ENCODE data around the gene RPS15.
"Not testable (repeated sequence)": the region's sequence is repeated elsewhere in the genome, so short reads cannot be mapped to it uniquely, and the experiment has no call there.

Gene RPS15

GRCh38 chr19:1402411-1403070 is 35.7 kb upstream of the RPS15 start:
- DNase-seq (ENCODE audit: low read depth), result no peak

- peak; percentile 97 for DNase-seq (ENCODE audit: low read depth)
Observed at GRCh38 chr19:1406774-1407527, 31.2 kb upstream of the RPS15 start.

- no peak for DNase-seq (ENCODE audit: low read depth)
Observed at GRCh38 chr19:1407528-1408299, 30.5 kb upstream of the RPS15 start, which contains the start of gene DAZAP1. Gene DAZAP1, plus strand, starts transcription at chr19:1407586. Its CDS starts 188 bp downstream, at chr19:1407774.

- no peak for DNase-seq (ENCODE audit: low read depth)
Observed at GRCh38 chr19:1408300-1409203, 29.6 kb upstream of the RPS15 start.

- DNase-seq (ENCODE audit: low read depth), result no peak
Observed at GRCh38 chr19:1409204-1410005, 28.8 kb upstream of the RPS15 start.

GRCh38 chr19:1410136-1410786 is 27.9 kb upstream of the RPS15 start:
- DNase-seq (ENCODE audit: low read depth), result no peak

GRCh38 chr19:1410789-1411188 is 27.4 kb upstream of the RPS15 start:
- DNase-seq (ENCODE audit: low read depth), result no peak

- DNase-seq (ENCODE audit: low read depth), result peak; percentile 24
Observed at GRCh38 chr19:1411255-1412191, 26.7 kb upstream of the RPS15 start.

GRCh38 chr19:1412323-1412923 is 25.8 kb upstream of the RPS15 start:
- DNase-seq (ENCODE audit: low read depth), result no peak

- no peak for DNase-seq (ENCODE audit: low read depth)
Observed at GRCh38 chr19:1412995-1413800, 25.0 kb upstream of the RPS15 start.

GRCh38 chr19:1416014-1416841 is 22.0 kb upstream of the RPS15 start:
- no peak for DNase-seq (ENCODE audit: low read depth)

GRCh38 chr19:1417145-1417544 is 21.1 kb upstream of the RPS15 start:
- no peak for DNase-seq (ENCODE audit: low read depth)

GRCh38 chr19:1417681-1418495 is 20.3 kb upstream of the RPS15 start:
- no peak for DNase-seq (ENCODE audit: low read depth)

GRCh38 chr19:1418496-1418775 is 19.8 kb upstream of the RPS15 start:
- no peak for DNase-seq (ENCODE audit: low read depth)

- DNase-seq (ENCODE audit: low read depth), result no peak
Observed at GRCh38 chr19:1418951-1419738, 19.1 kb upstream of the RPS15 start.

- DNase-seq (ENCODE audit: low read depth), result not testable (repeated sequence)
Observed at GRCh38 chr19:1420085-1420484, 18.1 kb upstream of the RPS15 start.
